LNCaP clone FGC (cell line): ENCODE measurements around the gene AJAP1.

Experiments
- DNase-seq: peaks from one replicate; pipeline ENCODE4 v3.0.0-alpha.2; 2011; ENCODE audit warnings: low read depth
- H3K4me3 ChIP-seq: 2 replicates; pipeline ENCODE4 v1.5.1; 2011; ENCODE audit warnings: mild to moderate bottlenecking, low read depth, low read length, control low read depth
- CTCF ChIP-seq: IDR thresholded peaks from 2 replicates; pipeline ENCODE4 v1.5.1; 2012; ENCODE audit warnings: mild to moderate bottlenecking; ENCODE audit not compliant: control insufficient read depth, insufficient read depth; ENCODE audit errors: extremely low read depth

Gene AJAP1

GRCh38 chr1:4624801-4625200 lies 29.6 kb upstream of the AJAP1 start:
- no peak for DNase-seq
- no peak overlapping the region for H3K4me3 ChIP-seq
- TF ChIP-seq CTCF, result no peak

GRCh38 chr1:4626061-4626460 lies 28.3 kb upstream of the AJAP1 start:
- no peak for DNase-seq
- H3K4me3 ChIP-seq, result no peak overlapping the region
- TF ChIP-seq CTCF, result no peak

GRCh38 chr1:4626560-4627319 lies 27.7 kb upstream of the AJAP1 start:
- H3K4me3 ChIP-seq, result no peak overlapping the region
- no peak for DNase-seq
- no peak for TF ChIP-seq CTCF

- TF ChIP-seq CTCF, result no peak
- DNase-seq, result no peak
- H3K4me3 ChIP-seq, result no peak overlapping the region
These were observed 27.1 kb upstream of the AJAP1 start for GRCh38 chr1:4627353-4627752.

- DNase-seq, result no peak
- H3K4me3 ChIP-seq, result no peak overlapping the region
- TF ChIP-seq CTCF, result no peak
These were observed 25.4 kb upstream of the AJAP1 start for GRCh38 chr1:4628992-4629391.

GRCh38 chr1:4630561-4630960 lies 23.8 kb upstream of the AJAP1 start:
- no peak for TF ChIP-seq CTCF
- no peak overlapping the region for H3K4me3 ChIP-seq
- DNase-seq, result no peak

GRCh38 chr1:4631321-4631720 lies 23.1 kb upstream of the AJAP1 start:
- no peak overlapping the region for H3K4me3 ChIP-seq
- TF ChIP-seq CTCF, result no peak
- DNase-seq, result no peak
